Activated naive CD4-positive, alpha-beta T cell treated with Interleukin-2 at 50 U/mL for 16 hours (primary cell): ENCODE data around the gene RAB17.

Source experiments
- DNase-seq: peaks from one replicate; pipeline ENCODE4 v3.0.0-alpha.2; 2020

Gene RAB17

DNA sequence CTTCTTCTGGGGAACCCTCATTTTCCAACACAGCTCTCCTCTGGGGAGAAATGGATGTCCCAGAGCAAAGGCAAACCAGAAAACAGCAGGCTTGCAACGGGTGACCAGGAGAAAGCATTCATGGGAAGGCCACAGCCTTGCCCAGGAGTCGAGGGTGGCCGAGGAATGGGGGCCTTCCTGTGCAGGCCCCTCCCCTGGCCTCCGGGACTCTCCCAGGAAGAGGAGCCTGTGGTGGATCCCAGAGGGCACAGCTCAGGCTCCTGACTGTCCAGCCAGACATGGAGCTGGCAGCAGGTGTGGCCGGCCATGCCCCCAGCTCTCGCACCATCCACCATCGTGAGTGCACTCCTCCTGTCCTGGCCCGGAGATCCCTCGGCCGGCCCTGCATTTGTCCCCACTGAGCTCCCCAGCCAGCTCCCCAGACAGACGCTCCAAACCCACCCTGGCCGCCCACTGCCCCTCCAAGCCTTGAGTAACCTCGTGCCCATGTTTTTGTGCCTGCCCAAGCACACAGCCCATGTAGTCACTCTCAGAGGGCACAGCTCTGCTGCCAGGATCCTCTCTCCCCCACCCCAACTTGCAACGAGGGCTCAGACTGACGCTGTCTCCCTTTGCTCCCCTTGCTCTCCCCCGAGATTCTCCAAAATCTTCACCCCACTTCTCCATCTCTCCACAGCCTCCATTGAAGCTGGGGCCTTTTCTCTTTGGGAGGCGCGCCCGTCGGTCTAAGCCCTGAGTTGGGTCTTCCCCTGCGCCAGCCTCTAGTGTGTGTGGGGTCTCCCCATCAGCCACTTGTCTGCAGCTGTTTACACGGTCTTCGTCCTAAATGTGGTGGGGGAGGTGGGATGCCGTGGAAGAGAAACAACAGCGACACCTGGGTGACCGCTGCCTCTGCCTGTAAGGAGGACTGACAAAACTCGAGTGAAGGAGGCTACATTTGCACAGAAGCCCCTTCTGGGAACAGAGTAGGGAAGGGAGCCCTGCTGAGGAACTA is 14.4 kb downstream of the RAB17 start:
- no peak for DNase-seq

DNA sequence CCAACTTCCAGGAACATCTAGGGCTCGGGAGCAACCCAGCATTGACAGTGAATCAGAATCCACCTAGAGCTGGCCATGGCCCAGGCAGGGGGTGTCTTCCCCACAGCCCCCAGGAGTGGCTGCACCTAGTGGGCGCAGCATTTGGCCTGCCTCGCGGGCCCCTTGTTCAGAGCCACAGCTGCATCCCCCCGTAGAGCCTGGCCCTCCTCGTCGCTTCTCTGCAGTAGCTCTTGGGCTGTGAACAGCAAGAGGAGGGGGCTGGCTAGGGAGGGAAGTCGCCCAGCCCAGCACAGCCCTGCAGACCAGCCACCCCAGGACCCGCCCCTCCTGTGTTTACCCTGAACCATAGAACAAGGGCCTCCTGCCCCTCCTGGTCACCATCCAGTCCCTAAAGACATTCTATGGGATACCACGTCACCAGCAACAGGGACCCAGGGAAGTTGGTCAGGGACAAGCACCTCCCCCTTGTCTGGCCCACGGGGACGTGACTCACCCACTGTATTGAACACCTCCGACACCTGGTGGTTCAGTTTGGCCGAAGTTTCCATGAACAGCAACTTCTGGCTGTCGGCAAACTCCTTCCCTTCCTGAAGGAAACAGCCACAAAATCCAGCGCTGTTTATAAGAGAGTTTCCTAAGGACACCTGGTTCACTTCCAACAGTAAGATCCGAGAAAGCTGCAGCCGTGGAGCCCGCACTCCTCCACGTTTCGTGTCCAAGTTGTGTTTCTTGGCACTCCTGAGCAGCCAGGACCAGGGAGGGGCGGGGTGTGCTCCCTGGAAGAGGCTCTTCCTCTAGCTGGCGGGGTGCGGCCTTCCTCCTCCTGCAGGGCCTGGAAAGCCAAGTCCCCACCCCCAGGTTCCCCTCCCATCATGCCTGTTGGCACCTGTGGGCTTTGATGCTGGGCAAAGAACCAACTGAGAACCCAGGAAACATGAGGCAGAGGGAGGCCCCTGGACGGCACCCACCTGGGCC is 15.4 kb downstream of the RAB17 start:
- DNase-seq, result no peak

DNA sequence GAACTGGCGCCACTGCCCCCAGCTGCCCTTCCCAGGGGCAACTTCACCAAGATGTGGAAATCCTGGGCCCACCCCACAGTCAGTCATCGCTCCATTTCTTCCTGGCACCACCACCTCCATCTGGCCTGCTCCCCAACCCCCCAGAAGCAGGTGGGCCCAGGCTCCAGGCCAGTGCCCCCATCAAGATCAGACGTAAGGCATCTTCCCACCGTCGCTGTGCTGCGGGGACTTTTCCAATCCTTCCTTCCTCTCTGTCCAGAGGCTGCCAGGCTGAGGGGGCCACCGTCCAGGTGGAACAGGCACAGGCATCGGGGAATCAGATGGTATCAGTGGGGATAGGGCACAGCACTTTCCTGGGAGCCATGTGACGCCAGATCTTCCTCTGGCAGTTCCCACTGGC is 16.1 kb downstream of the RAB17 start:
- DNase-seq, result no peak

DNA sequence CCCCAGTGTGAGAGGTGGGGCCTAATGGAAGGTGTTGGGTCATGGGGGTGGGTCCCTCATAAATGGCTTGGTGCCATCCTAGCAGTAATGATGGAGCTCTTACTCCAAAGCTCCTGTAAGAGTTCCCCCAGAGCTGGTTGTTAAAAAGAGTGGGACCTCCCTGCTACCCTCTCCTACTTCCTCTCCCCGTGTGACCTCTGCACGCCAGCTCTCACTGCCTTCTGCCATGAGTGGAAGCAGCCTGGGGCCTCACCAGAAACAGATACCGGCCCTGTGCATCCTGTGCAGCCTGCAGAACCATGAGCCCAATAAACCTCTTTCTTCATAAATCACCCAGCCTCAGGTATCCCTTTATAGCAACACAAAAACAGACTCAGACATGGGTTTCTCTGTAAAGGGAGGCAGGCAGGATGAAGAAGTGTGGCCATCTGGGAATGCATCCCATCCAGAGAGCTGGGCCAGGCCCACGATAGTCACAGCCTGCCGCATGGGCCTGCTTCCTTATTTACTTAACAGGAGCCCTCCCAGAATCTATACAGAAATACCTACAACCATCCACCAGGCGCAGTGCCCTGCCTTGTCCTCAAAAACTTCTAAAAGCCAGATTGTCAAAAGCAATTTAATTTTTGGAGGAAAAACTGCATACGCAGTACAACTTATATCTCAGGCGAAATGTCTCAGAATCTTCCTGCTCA is 16.7 kb downstream of the RAB17 start:
- DNase-seq, result no peak

DNA sequence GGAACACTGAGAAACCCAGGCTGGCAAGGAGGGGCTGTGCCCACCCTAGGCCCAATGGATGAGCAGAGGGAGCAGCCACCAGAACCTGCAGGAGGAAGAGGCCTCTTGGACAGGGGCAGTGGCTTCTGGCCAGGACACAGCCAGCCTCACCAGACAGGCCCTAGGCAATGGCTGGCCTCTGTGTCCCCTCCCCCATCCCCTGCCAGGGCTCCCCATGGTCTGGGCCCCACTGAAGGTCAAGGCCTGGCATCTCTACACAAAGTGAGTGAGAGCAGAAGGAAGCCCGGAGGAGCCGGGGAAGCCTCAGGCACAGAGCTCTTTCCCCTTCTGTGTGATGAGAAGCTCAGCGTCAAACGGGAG is 17.8 kb downstream of the RAB17 start:
- DNase-seq, result no peak

DNA sequence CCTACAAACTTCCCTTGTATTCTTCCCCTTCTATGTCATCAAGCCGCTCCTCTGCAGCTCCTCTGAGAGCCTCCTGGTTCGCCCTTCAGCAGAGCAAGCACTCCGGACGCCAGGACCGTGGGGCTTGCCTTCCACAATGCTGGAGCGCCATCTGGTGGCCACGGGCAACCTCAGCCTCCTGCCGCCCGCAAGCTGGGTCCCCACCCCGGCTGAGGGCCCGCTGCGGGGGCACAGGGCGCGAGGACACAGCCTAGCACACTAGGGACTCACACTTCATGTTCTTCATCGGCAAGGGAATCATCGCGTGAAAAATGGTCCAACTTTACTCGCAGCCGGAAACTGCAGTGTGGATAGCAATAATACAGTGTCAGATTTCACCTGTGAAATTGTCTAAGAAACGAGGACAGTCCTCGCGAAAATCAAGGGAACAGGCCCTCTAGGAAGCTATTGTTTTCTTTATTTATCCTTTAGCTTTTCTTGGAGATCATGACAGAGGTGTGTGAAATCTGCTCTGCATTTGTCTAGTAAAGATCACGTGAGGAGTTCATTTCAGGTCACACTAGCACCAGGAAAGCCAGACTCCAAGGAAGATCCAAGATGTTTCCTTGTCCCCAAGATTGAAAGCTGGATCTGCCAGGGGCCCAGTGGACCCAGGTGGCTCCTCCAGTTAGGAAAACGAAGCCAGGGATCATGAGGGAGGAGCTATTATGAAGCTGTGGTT is 18.4 kb downstream of the RAB17 start:
- DNase-seq, result peak; percentile 87

DNA sequence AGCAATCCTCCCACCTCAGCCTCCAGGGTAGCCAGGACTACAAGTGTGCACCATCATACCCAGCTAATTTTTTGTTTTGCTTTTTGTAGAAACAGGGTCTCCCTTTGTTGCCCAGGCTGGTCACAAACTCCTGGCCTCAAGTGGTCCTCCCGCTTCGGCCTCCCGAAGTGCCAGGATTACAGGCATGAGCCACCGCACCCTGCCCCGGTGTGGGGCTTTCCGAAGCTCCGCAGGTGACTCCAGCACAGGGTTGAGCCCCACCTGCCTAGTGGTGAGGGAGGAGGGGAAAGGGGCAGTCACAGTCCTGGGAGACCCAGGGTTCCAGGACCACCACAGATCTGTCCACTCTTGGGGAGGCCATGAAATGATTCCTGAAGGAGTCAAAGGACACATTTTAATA is 19.0 kb downstream of the RAB17 start:
- DNase-seq, result no peak

DNA sequence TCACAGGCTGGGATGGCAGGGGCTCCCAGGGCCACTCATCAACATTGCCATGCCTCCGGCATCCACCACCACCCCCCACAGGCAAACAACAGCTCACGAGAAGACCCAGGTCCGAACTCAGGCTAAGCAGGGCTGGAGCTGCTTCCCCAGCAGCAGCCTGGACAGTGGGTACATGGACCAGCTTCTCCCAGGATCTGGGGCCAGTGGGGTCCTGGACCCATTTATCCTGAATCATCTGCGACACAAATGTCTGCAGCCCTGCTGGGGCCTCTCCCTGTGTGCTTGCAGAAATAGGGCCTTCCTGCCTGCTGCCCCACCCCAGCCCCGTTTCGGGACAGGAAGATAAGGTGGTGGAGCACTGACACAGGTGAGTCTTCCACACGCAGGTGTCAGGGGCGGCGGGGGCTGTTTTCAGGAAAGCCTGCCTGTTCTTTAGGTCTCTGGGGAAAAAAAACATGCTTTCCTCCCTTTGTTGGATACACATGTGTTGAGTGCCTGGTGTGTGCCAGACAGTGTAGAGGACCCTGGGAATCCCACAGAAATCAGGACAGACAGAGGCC is 19.7 kb downstream of the RAB17 start:
- no peak for DNase-seq

DNA sequence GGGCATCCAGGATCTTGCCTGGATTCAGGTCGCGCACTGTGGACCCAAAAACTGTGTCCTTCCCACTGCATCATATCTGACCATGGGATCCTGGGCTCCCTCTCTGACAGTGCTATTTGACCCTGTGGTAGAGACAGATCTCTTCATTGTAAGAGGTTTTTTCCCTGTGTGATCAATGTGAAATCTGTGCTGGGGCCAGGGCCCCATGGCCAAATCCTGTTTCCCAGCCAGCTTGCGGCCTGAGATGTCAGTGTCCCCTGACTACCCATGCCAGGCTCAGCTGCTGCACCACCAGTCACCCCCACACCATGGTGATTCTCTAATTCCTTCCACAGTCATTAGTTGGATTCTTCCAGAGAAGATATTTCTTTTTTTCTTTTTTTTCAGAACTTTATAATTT is 20.6 kb downstream of the RAB17 start:
- DNase-seq, result no peak

DNA sequence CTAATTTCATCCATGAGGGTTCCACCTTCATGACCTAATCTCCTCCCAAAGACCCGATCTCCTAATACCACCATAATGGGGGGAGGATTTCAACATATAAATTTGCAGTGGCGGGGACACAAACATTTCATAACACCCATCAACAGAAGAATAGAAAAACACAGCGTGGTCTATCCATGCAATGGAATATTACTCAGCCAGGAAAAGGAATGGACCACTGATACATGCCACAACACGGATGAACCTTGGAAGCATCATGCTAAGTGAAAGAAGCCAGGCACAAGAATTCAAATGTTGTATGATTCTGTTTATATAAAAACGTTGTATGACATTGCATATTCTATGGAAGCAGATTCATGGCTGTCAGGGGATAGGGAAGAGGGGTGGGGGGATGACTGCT is 21.5 kb downstream of the RAB17 start:
- no peak for DNase-seq

DNA sequence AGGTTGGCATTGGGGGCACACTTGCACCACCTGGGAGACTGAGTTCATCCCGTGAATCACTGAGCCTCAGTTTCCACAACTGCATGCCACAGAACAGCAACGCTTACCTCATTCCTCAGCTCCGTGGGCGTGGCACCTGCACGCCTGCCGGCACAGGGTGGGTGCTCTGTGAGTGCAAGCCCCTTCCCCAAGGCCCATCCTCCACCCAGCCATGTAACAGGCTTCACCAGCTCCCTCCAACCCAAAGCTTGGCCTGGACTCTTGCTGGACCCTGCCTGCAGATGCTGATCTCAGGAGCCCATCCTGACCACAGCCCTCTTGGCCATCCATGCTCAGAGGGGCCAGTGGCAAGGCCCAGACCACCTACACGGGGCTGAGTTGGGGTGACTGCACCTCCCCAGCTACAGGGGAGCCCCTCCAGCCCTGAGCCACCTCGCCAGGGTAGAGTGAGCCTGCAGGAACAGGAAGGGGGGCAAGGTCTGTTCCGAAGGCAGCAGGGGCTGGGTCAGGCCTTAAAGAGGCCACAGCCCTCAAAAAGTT is 22.3 kb downstream of the RAB17 start:
- DNase-seq, result no peak

DNA sequence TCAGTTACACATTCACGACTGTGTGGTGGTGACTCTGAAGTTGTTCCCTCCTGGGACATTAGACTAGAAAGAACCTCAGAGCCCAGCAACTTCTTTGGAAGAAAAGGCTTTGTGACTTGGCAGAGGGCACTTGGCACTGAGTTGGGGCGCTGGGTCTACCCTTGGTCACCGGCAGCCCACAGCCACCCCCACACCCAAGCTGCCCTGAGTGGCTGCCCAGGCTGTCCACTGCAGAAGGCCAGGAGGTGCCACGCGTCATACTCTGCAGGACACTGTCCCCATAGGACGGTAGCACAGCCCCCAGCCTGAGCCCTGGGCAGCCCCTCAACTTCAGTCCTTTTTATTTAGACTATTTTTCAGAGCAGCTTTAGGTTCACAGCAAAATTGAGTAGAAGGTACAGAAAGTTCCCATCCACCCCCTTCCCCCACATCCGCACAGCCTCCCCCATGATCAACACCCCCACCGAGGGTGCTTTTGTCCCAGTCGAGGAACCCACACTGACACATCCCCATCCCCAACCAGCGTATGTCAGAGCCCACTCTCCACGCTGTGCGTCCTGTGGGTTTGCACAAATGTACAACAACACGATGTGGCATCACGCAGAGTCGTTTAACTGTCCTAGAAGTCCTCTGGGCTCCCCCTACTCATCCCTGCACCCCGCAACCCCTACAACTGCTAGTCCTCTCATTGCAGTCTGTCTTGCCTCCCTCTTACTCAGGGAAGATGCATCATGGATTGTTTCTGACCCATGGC is 23.1 kb downstream of the RAB17 start:
- DNase-seq, result no peak

DNA sequence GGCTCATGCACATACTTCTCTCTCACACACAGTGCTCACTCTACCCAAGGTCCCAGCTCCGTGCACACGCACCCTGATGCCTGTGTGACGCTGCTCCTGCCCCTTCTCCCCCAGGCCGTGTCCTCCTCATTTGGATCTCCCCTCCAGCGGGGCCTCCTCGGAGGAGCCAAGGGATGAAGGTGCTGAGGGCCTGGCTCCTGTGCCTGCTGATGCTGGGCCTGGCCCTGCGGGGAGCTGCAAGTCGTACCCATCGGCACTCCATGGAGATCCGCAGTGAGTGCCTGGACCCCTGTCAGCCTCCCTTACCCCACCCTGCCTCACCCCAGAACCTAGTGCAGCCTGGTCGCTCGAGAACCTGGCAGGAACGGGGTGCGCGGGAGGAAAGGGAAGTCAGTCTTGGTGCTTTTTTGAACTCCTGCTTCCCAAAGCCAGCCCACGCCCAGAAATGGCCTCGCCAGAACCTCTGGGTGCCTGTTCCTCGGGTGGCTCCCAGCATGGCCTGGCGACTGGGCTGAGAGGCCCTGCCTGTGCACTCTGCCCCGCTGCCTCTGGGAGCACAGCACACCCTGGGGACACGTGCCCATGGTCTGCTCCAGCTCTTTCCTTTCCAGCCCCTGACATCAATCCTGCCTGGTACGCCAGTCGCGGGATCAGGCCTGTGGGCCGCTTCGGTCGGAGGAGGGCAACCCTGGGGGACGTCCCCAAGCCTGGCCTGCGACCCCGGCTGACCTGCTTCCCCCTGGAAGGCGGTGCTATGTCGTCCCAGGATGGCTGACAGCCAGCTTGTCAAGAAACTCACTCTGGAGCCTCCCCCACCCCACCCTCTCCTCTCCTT is 23.9 kb downstream of the RAB17 start, which contains the start of gene PRLH:
PRLH (plus strand) TSS at position 174 of the 835 bp plus-strand sequence; CDS start at position 174, 0 bp downstream.
- no peak for DNase-seq

DNA sequence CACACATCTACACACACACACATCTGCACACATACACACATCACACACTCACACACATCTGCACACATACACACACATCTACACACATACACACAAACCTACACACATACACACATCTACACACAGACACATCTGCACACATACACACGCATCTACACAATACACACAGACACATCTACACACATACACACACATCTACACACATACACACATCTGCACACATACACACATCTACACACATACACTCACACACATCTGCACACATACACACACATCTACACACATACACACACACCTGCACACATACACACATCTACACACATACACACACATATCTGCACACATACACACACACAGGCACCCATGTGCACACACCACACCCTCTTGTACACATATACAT is 24.6 kb downstream of the RAB17 start:
- no peak for DNase-seq

DNA sequence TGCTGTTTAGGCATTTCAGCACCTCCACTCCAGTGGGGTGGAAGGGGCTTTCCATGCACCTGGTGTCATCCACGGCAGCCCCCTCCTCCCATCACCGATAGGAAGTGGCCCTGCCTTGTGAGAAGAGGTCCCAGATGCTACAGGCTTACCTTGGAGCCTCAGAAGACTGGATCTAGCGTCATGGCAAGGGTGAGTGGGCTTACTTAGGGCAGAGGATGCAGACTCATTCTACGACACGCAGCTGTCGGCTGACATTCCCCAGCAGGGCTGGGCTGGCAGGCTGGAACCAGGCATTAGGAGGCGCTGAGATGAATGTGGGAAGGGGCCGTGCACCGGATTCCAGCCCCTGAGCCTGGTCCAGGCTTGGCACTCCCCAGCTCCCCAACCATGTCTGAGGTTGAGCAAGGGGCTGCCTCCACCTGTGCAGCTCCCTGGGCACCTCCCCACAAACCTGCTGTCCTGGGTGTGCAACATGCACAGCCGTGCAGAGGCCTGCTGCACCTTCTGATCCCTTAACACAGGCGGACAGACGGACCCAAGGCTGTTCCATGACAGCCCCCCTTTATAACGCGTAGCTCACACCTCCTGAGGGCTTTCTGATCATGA is 25.9 kb downstream of the RAB17 start:
- no peak for DNase-seq

DNA sequence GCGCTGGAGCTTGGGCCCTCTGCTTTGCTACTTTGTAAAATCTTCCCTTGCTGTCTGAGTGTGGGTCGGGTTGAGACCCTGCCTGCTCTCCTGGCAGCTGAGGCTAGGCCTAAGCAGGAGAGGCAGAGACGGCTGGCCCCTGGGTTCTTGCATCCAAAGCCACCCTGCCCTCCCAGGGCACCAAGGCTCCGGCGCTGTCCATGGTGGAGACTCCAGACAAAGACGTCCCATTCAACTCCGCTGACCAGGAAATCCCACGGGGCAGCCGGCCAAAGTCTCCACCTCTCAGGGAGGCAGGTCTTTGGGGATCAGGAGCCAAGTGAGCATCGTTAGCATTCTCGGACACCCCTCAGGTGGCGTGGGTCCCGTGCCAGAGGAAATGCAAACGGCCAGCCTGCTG is 26.7 kb downstream of the RAB17 start:
- no peak for DNase-seq

DNA sequence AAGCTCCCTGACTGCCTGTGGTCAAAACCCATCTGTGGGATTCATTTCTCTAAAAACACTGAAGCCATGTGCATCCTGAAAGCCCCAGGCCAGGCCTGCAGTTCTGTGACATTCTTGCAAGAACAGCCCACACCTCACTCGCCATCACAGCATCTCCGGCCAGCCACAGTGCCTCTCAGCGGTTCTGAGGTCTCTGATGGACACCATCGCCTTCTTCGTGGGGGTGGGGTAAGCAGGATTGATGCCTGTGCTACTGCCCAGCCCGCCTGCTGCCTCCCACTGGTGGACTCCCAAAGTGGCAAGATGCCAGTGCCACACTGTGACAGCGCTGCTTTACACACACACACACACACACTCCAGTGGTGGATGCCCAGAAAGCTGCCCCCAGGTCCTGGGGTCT is 29.3 kb downstream of the RAB17 start:
- DNase-seq, result no peak

DNA sequence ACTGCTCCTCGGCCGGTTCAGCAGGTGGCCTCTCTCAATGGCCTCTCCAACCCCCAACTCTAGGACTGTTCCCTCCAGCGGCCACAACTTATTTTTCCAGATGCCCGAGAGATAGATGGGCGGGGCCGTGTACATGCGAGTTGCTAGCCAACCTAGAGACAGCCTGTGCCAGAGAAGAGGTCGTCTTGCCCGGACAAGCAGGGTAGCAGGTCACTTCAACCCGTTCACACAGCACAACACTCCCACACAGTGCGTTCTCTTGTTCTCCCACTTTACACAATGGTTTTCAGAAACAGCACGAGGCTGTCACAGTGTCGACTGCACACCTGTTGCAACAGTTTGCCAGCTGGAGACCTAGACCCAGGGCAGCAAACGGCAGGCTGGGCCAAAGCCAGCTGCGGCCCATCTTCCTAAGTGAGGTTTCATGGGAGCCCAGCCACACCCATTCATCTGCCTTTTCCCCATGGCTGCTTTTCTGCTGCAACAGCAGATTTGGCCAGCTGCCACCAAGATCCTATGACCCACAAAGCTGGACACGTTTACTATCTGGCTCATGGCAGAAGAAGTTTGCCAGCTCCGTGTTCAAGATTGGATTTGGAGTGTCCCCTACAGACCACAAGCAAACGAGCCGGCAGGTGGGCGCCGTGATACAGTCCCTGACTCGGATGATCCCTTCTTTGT is 31.4 kb downstream of the RAB17 start:
- DNase-seq, result no peak

DNA sequence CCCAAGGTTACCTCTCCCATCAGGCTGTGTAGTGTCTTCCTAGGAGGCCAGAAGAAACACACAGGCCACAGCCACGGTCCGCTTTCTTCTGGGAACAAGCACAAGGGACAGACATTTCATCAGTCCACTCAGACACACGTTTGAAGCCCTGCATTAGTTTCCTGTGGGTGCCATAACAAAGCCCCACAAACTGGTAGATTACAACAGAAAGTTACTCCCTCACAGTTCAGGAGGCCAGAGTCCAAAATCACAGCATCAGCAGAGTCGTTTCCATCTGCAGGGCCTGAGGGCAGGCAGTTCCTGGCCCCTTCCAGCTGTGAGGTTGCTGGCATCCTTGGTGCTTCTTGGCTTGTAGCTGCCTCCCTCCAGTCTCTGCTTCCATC is 32.9 kb downstream of the RAB17 start:
- no peak for DNase-seq
